ENCODE results near the gene PDC.

DNA sequence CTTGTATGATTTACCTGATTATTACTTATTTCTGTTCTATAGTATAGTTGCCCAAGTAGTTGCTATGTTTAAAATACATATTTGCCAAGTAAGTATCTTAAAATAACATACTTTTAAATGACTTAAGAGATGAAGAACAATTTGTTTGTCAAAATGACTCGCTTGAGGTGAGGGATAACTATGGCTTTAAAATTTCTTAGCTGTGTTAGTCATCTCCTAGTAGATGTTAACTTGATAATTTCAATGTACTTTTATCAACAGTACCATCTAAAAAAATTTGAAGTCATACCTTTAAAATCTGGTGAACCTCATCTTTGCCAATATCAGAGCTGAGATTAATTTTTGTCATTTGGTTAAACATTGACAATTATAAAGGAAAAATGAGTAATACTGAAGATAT lies 47.6 kb downstream of the PDC start:
- TF ChIP-seq, protein P1, sequence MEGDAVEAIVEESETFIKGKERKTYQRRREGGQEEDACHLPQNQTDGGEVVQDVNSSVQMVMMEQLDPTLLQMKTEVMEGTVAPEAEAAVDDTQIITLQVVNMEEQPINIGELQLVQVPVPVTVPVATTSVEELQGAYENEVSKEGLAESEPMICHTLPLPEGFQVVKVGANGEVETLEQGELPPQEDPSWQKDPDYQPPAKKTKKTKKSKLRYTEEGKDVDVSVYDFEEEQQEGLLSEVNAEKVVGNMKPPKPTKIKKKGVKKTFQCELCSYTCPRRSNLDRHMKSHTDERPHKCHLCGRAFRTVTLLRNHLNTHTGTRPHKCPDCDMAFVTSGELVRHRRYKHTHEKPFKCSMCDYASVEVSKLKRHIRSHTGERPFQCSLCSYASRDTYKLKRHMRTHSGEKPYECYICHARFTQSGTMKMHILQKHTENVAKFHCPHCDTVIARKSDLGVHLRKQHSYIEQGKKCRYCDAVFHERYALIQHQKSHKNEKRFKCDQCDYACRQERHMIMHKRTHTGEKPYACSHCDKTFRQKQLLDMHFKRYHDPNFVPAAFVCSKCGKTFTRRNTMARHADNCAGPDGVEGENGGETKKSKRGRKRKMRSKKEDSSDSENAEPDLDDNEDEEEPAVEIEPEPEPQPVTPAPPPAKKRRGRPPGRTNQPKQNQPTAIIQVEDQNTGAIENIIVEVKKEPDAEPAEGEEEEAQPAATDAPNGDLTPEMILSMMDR (IDR thresholded peaks at IDR 0.05 in 2 of 3, conservative IDR thresholded peaks at IDR 0.05 in 1 of 3; ENCODE audit: control insufficient read depth in 2 of 3, extremely low read depth in 1 of 3, insufficient read depth in 1 of 3, low read depth in 3 of 3, low read length in 3 of 3): no peak
- TF ChIP-seq RFX5 (IDR thresholded peaks at IDR 0.05; ENCODE audit: low read depth, low read length) (no peak), SUZ12 (IDR thresholded peaks at IDR 0.05; ENCODE audit: unreplicated experiment) (no peak), SRF (IDR thresholded peaks at IDR 0.05; ENCODE audit: low read depth in 2 of 2, low read length in 2 of 2) (no peak), ZNF217 (IDR thresholded peaks at IDR 0.05) (no peak)
- TF ChIP-seq, protein P2, sequence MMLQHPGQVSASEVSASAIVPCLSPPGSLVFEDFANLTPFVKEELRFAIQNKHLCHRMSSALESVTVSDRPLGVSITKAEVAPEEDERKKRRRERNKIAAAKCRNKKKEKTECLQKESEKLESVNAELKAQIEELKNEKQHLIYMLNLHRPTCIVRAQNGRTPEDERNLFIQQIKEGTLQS (IDR thresholded peaks at IDR 0.05; ENCODE audit: borderline replicate concordance, extremely low read depth, low read depth, low read length): no peak
